DND-41 (cell line): ENCODE measurements around the gene TP53BP1.

Experiments used
- ATAC-seq: fragments of 200-7000 bp; cut with Tn5 transposase; 3 replicates; pipeline ENCODE4 v1.9.1; 2021; ENCODE audit warnings: low read depth; ENCODE audit not compliant: insufficient read depth
- DNase-seq: peaks from one replicate; pipeline ENCODE4 v3.0.0-alpha.2; 2020
- H2AFZ ChIP-seq: 2 replicates; pipeline ENCODE4 v1.6.0; 2012; ENCODE audit warnings: low read depth, low read length
- H3K27ac ChIP-seq: 2 replicates; pipeline ENCODE4 v1.5.1; 2012; ENCODE audit warnings: low read length, inconsistent platforms
- H3K27me3 ChIP-seq: fragments of 200-600 bp; sonication (generic); 2 replicates; pipeline ENCODE4 v1.6.0; 2012; ENCODE audit warnings: low read length, mild to moderate bottlenecking, inconsistent platforms; ENCODE audit not compliant: insufficient read depth, poor library complexity
- H3K36me3 ChIP-seq: 2 replicates; pipeline ENCODE4 v1.5.1; 2012; ENCODE audit warnings: low read length, inconsistent platforms; ENCODE audit not compliant: insufficient read depth
- H3K4me1 ChIP-seq: 2 replicates; pipeline ENCODE4 v1.5.1; 2012; ENCODE audit warnings: mild to moderate bottlenecking, low read length; ENCODE audit not compliant: insufficient read depth
- H3K4me2 ChIP-seq: 2 replicates; pipeline ENCODE4 v1.6.0; 2012; ENCODE audit warnings: mild to moderate bottlenecking, moderate library complexity, low read length, inconsistent platforms; ENCODE audit not compliant: insufficient read depth
- H3K4me3 ChIP-seq, 2 experiments: fragments of 200-600 bp in 1 of 2; shearing (Covaris generic) in 1 of 2; 2 replicates each; pipeline ENCODE4 v1.5.1; 2012 to 2016; ENCODE audit warnings: inconsistent platforms in 2 of 2, low read length in 2 of 2, mild to moderate bottlenecking in 2 of 2, low read depth in 1 of 2, moderate library complexity in 1 of 2
- H3K79me2 ChIP-seq: 2 replicates; pipeline ENCODE4 v1.6.0; 2012; ENCODE audit warnings: low read length, inconsistent platforms; ENCODE audit not compliant: insufficient read depth
- H3K9ac ChIP-seq: 2 replicates; pipeline ENCODE4 v1.6.0; 2012; ENCODE audit warnings: low read depth, mild to moderate bottlenecking, inconsistent platforms, low read length, moderate library complexity
- H3K9me3 ChIP-seq: 2 replicates; pipeline ENCODE4 v1.5.1; 2012; ENCODE audit warnings: low read length, moderate library complexity, mild to moderate bottlenecking, inconsistent platforms; ENCODE audit not compliant: insufficient read depth, severe bottlenecking
- H4K20me1 ChIP-seq: 2 replicates; pipeline ENCODE4 v1.6.0; 2012; ENCODE audit warnings: low read length; ENCODE audit not compliant: insufficient read depth
- CTCF ChIP-seq: IDR thresholded peaks from 2 replicates; pipeline ENCODE4 v1.5.1; 2012; ENCODE audit warnings: borderline replicate concordance, low read length, moderate library complexity, mild to moderate bottlenecking; ENCODE audit not compliant: poor library complexity, severe bottlenecking; ENCODE audit errors: extremely low read depth
- EZH2 ChIP-seq: IDR thresholded peaks from 3 replicates; pipeline ENCODE4 v1.6.1; 2012; ENCODE audit warnings: borderline replicate concordance, low read depth, mild to moderate bottlenecking, moderate library complexity, low read length, inconsistent platforms; ENCODE audit not compliant: severe bottlenecking

Gene TP53BP1

GRCh38 chr15:43517354-43518196 is 24.6 kb upstream of the TP53BP1 start, which contains the start of gene MAP1A:
Gene MAP1A (plus strand): TSS chr15:43517608. CDS start chr15:43521474, 3,866 bp downstream.
- Histone ChIP-seq H3K27ac (peak within 1 kb of the TSS; percentile 97), H3K4me3 (peak within 1 kb of the TSS; percentile 53 to 92; a peak in 3 of 4 replicates), H3K4me1 (peaks cover 68% of the 10 kb centered on the region), H4K20me1 (peaks cover 24% of the 10 kb centered on the region; the same call in 1 of the 2 replicates), H3K9me3 (no peaks in the 10 kb centered on the region), H3K9ac (peak within 1 kb of the TSS; percentile 75), H2AFZ (peak within 1 kb of the TSS; percentile 67), H3K4me2 (peak within 1 kb of the TSS; percentile 81), H3K79me2 (peaks cover 53% of the 10 kb centered on the region), H3K36me3 (peaks cover 27% of the 10 kb centered on the region), H3K27me3 (no peaks in the 10 kb centered on the region)
- ATAC-seq (peak; percentile 54), DNase-seq (peak; percentile 82)
- TF ChIP-seq EZH2, result no peak
- no peak for TF ChIP-seq CTCF

GRCh38 chr15:43516801-43517353 is 23.9 kb upstream of the TP53BP1 start:
- Histone ChIP-seq H4K20me1 (peaks cover 20% of the 10 kb centered on the region; the same call in 1 of the 2 replicates), H3K4me1 (peaks cover 75% of the 10 kb centered on the region), H3K27ac (peak overlapping the region; percentile 84), H3K36me3 (peaks cover 20% of the 10 kb centered on the region), H3K27me3 (no peaks in the 10 kb centered on the region), H3K4me3 (peak overlapping the region in 1 of 2 experiments; percentile 92; a peak in 2 of 4 replicates), H2AFZ (peak overlapping the region; percentile 63), H3K9ac (peak overlapping the region; percentile 75), H3K79me2 (peaks cover 48% of the 10 kb centered on the region), H3K4me2 (peak overlapping the region; percentile 81), H3K9me3 (no peaks in the 10 kb centered on the region)
- DNase-seq (no peak), ATAC-seq (peak; percentile 0; the same call in 1 of the 3 replicates)
- no peak for TF ChIP-seq EZH2
- TF ChIP-seq CTCF, result no peak

GRCh38 chr15:43516185-43516584 is 23.2 kb upstream of the TP53BP1 start:
- peaks cover 13% of the 10 kb centered on the region; the same call in 1 of the 2 replicates for H4K20me1 ChIP-seq
- no peak for DNase-seq
- peaks cover 82% of the 10 kb centered on the region for H3K4me1 ChIP-seq
- H3K79me2 ChIP-seq, result peaks cover 41% of the 10 kb centered on the region
- H3K4me2 ChIP-seq, result peak overlapping the region; percentile 18
- no peak overlapping the region for H2AFZ ChIP-seq
- no peaks in the 10 kb centered on the region for H3K27me3 ChIP-seq
- no peak overlapping the region for H3K9ac ChIP-seq
- H3K4me3 ChIP-seq, result no peak overlapping the region
- H3K36me3 ChIP-seq, result peaks cover 13% of the 10 kb centered on the region
- no peak for TF ChIP-seq EZH2
- TF ChIP-seq CTCF, result no peak
- H3K9me3 ChIP-seq, result no peaks in the 10 kb centered on the region
- peak overlapping the region; percentile 86 for H3K27ac ChIP-seq
- no peak for ATAC-seq
